Esophagus muscularis mucosa (tissue), 4 donors: ENCODE data around the gene NDUFAF4. TPM values are rescaled to one million over a fixed set of nuclear protein-coding genes. Genes with fewer than 3 reads are reported as not detected.

Source experiments
- DNase-seq: peaks from one replicate; pipeline ENCODE4 v3.0.0-alpha.2; 2017; ENCODE audit errors: extremely low spot score
- H3K27ac ChIP-seq, 4 donors: fragments of 200-600 bp; sonication (generic); replicated peaks in 1 of 4; 1 replicate in 3 of 4; 2 replicates in 1 of 4; pipeline ENCODE4 v1.5.1; 2016 to 2019; ENCODE audit warnings: mild to moderate bottlenecking in 1 of 4
- H3K27me3 ChIP-seq, 4 donors: fragments of 200-600 bp; sonication (generic); one replicate each; pipeline versions ENCODE4 v1.5.1 to v1.6.0; 2016 to 2019
- H3K36me3 ChIP-seq, 4 donors: fragments of 200-600 bp; sonication (generic); one replicate each; pipeline ENCODE4 v1.5.1; 2016 to 2019
- H3K4me1 ChIP-seq, 4 donors: fragments of 200-600 bp; sonication (generic); one replicate each; pipeline ENCODE4 v1.5.1; 2016 to 2019
- H3K4me3 ChIP-seq, 4 donors: fragments of 200-600 bp; sonication (generic); 1 replicate in 2 of 4; 2 replicates in 2 of 4; pipeline ENCODE4 v1.5.1; 2016 to 2019; ENCODE audit warnings: mild to moderate bottlenecking in 4 of 4, moderate library complexity in 1 of 4
- H3K9me3 ChIP-seq, 4 donors: fragments of 200-600 bp; sonication (generic); 1 replicate in 3 of 4; 2 replicates in 1 of 4; pipeline ENCODE4 v1.5.1; 2016 to 2019
- CTCF ChIP-seq, 3 experiments: fragments of 200-600 bp in 2 of 3; fragments of 450-650 bp in 1 of 3; sonication (generic) in 2 of 3; IDR thresholded peaks; one replicate each; pipeline ENCODE4 v1.5.1; 2017 to 2019; ENCODE audit warnings: antibody characterized with exemption in 3 of 3, mild to moderate bottlenecking in 2 of 3, moderate library complexity in 1 of 3
- EP300 ChIP-seq: sonication (generic); formaldehyde crosslinking; IDR thresholded peaks from one replicate; pipeline ENCODE4 v1.6.1; 2017; ENCODE audit warnings: antibody characterized with exemption
- POLR2A ChIP-seq: fragments of 450-650 bp; IDR thresholded peaks from one replicate; pipeline ENCODE4 v1.6.1; 2017; ENCODE audit warnings: antibody characterized with exemption, moderate library complexity, mild to moderate bottlenecking, low read depth
- POLR2AphosphoS5 ChIP-seq, 2 donors: sonication (generic); formaldehyde crosslinking; IDR thresholded peaks; one replicate each; pipeline ENCODE4 v1.6.1; 2017; ENCODE audit warnings: antibody characterized with exemption in 2 of 2
- WGBS: methylation state at CpG from one replicate; pipeline ENCODE4 v1.1.5; 2018; 5-methylcytosine and 5-hydroxymethylcytosine counted together
- intact Hi-C: fragments of 100-400 bp; cut with DNase I; formaldehyde crosslinking; loops from one replicate; pipeline ENCODE4 v1.15.1; 2023
- total RNA-seq, 4 donors: library from RNA; depleted of rRNA; stranded (reverse); fragments of >200 nt; gene quantifications; one replicate each; pipeline versions ENCODE4 v1.1.0 to v1.2.1, GENCODE V29; 2016

The NDUFAF4 gene
- total RNA-seq, 4 donors from 2014 or later, result 26.1 to 36.2 (median 31.0) TPM

DNA sequence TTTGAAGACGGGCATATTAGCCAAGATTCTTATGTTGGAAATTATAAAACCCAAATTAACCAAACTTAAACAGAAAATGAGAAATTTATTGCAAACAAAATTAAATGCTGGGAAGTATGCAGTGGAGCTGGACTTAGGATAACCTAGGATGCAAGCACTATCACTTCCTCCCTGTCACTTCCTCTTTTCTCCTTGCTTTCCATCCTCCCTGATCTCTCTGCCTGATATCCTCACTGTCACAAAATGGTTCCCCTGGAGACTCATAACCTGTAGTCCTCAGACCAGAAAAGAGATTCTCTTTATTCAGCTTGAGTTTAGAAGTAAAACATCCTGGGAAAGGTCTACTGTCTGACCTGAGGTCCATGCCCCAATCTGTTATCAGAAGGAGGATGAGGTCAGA lies 19.4 kb upstream of the NDUFAF4 start:
- intact Hi-C loops, result no loop called here
- DNase-seq, result no peak
- no peaks in the 10 kb centered on the region for H3K36me3 ChIP-seq
- H3K27ac ChIP-seq, result no peak overlapping the region
- 89% methylated on average over 1 of the region's 1 CpG for WGBS
- no peaks in the 10 kb centered on the region for H3K9me3 ChIP-seq
- TF ChIP-seq EP300, result no peak
- no peak for TF ChIP-seq POLR2AphosphoS5 (IDR thresholded peaks at IDR 0.05)
- TF ChIP-seq POLR2A, result no peak
- no peak for TF ChIP-seq CTCF (IDR thresholded peaks at IDR 0.05)
- no peaks in the 10 kb centered on the region for H3K4me1 ChIP-seq
- no peak overlapping the region for H3K4me3 ChIP-seq
- peaks cover 0 to 1% (median 0%) of the 10 kb centered on the region in 4 donors for H3K27me3 ChIP-seq

DNA sequence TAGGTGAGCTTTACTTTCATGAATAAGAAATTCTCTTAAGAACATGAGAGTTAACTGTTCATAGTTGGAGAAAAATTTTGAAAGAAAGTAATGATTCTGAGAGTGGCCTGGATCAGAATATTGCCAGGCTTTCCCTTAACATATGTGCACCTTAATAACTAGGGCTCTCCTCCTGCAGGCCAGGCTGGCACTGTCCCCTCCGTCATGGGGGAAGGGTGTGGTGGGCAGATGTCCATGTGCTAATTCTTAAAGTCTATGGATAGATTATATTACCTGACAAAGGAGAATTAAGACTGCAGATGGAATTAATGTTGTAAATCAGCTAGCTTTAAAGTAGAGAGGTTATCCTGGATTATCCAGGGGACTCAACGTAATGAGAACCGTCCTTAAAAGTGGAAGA lies 15.9 kb upstream of the NDUFAF4 start:
- no peaks in the 10 kb centered on the region for H3K9me3 ChIP-seq

GRCh38 chr6:96911751-96912150 lies 14.1 kb upstream of the NDUFAF4 start:
- WGBS, result 71% methylated on average over 4 of the region's 4 CpGs
- intact Hi-C loops, result no loop called here
- Histone ChIP-seq H3K4me1 (no peaks in the 10 kb centered on the region), H3K9me3 (no peaks in the 10 kb centered on the region), H3K36me3 (no peaks in the 10 kb centered on the region), H3K27ac (no peak overlapping the region), H3K27me3 (peaks cover 0 to 6% (median 2%) of the 10 kb centered on the region in 4 donors), H3K4me3 (no peak overlapping the region)
- TF ChIP-seq EP300, result no peak
- no peak for TF ChIP-seq CTCF (IDR thresholded peaks at IDR 0.05)
- no peak for TF ChIP-seq POLR2AphosphoS5 (IDR thresholded peaks at IDR 0.05)
- no peak for TF ChIP-seq POLR2A
- DNase-seq, result no peak

More for the DNA sequence above, 15.9 kb upstream of the NDUFAF4 start:
- peaks cover 0 to 6% (median 2%) of the 10 kb centered on the region in 4 donors for H3K27me3 ChIP-seq
- H3K4me1 ChIP-seq, result no peaks in the 10 kb centered on the region
- intact Hi-C loops, result no loop called here
- TF ChIP-seq CTCF (IDR thresholded peaks at IDR 0.05) (no peak), POLR2A (no peak), EP300 (no peak), POLR2AphosphoS5 (IDR thresholded peaks at IDR 0.05) (no peak)
- H3K27ac ChIP-seq, result no peak overlapping the region
- WGBS, result 63% methylated on average over 3 of the region's 3 CpGs
- H3K36me3 ChIP-seq, result no peaks in the 10 kb centered on the region
- no peak overlapping the region for H3K4me3 ChIP-seq
- no peak for DNase-seq

DNA sequence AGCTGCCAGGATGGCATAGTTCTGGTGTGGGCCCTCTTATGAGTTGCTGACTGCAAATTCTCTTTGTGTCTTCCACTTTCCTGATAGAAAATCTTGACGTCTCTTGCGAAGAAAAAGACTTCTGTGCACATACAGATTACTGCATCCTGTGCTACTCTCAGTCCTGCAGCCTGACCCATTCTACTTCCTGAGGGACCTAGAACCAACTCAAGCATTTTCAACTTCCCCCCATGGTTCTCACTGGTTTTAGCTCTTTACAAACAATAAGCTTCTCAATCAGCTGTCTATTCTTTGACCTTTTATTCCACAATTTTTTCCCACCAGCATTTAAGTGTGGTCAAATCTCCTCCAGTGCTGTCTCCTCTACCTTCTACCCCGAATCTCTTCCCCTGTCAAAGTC lies 13.5 kb upstream of the NDUFAF4 start:
- intact Hi-C loops, result no loop called here
- Histone ChIP-seq H3K27me3 (peaks cover 0 to 6% (median 2%) of the 10 kb centered on the region in 4 donors), H3K36me3 (no peaks in the 10 kb centered on the region), H3K27ac (no peak overlapping the region), H3K4me3 (no peak overlapping the region), H3K4me1 (no peaks in the 10 kb centered on the region), H3K9me3 (no peaks in the 10 kb centered on the region)
- no peak for DNase-seq
- WGBS, result 80% methylated on average over 3 of the region's 3 CpGs
- TF ChIP-seq CTCF (IDR thresholded peaks at IDR 0.05) (no peak), POLR2AphosphoS5 (IDR thresholded peaks at IDR 0.05) (no peak), EP300 (no peak), POLR2A (no peak)

GRCh38 chr6:96909811-96910210 lies 12.1 kb upstream of the NDUFAF4 start:
- no peak for TF ChIP-seq CTCF (IDR thresholded peaks at IDR 0.05)
- TF ChIP-seq POLR2AphosphoS5 (IDR thresholded peaks at IDR 0.05), result no peak
- no peak for TF ChIP-seq POLR2A
- TF ChIP-seq EP300, result no peak
- intact Hi-C loops, result no loop called here
- no peaks in the 10 kb centered on the region for H3K9me3 ChIP-seq
- no peak for DNase-seq
- 82% methylated on average over 2 of the region's 2 CpGs for WGBS
- peaks cover 0 to 6% (median 2%) of the 10 kb centered on the region in 4 donors for H3K27me3 ChIP-seq
- H3K4me3 ChIP-seq, result no peak overlapping the region
- H3K4me1 ChIP-seq, result no peaks in the 10 kb centered on the region
- H3K36me3 ChIP-seq, result no peaks in the 10 kb centered on the region
- H3K27ac ChIP-seq, result no peak overlapping the region
